HG03565 (cell line): ENCODE measurements around the gene TENT4B.
A peak's percentile ranks its signal among the peaks of the same experiment; 100 is the strongest.

Source experiments
- ATAC-seq: cut with Tn5 transposase; IDR thresholded peaks from one replicate; pipeline ENCODE4 v1.9.1; 2021; ENCODE audit warnings: mild to moderate bottlenecking, moderate library complexity; ENCODE audit not compliant: unreplicated experiment

Gene TENT4B

DNA sequence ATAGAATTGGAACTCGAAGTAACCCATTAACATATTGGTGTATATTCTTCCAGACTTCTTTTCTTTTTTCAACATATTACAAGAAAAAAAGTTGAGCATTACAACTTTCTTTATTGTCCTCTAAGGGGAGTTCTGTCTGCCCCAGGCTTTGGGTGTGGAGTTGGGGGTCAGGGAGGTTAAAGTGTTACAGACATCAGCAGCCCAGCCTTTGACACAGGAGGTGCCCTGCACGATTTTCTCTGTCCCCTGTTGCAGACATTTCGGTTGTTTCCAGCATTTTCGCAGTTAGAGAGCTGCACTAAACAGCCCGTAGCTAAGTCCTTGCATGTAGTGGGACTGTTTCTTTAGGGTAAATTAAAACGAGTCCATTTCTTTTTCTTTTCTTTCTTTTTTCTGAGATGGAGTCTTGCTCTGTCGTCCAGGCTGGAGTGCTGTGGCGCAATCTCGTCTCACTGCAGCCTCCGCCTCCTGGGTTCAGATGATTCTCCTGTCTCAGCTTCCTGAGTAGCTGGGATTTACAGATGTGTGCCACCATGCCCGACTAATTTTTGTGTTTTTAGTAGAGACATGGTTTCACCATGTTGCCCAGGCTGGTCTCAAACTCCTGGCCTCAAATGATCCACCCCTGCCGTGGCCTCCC lies 99.9 kb downstream of the TENT4B start:
- ATAC-seq = no peak

DNA sequence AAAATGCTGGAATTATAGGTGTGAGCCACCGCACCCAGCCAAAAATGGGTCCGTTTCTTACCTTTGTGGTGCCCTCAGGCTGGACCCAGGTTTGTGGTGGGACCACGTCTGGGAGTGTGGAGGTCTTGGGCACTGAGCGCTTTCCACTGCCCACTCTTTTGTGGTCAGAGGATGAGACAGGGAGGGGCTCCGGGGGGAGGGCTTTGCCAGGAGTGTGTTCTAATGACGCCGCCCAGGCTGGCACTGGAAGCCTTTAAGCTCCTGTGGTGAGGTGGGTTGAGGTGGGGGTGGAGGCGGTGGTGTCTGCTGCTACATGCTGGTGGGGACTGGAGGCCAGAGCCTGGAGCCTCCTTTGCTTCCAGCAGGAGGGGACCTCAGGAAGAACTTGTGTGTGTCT lies 100.4 kb downstream of the TENT4B start:
- no peak for ATAC-seq

- ATAC-seq = no peak
These were observed 101.0 kb downstream of the TENT4B start for GRCh38 chr16:50254072-50254471.

DNA sequence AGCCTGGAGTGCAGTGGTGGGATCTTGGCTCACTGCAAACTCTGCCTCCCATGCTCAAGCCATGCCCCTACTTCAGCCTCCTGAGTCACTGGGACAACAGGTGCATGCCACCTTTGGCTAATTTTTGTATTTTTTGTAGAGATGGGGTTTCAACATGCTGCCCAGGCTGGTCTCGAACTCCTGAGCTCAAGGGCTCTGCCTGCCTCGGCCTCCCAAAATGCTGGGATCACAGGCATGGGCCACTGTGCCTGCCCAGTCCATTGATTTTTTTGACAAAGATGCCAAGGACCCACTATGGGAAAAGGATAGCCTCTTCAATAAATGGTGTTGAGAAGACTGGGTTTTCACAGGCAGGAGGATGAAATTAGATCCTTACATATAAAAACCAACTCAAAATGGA lies 102.4 kb downstream of the TENT4B start:
- ATAC-seq = no peak

GRCh38 chr16:50256604-50257003 lies 103.5 kb downstream of the TENT4B start:
- ATAC-seq = no peak

DNA sequence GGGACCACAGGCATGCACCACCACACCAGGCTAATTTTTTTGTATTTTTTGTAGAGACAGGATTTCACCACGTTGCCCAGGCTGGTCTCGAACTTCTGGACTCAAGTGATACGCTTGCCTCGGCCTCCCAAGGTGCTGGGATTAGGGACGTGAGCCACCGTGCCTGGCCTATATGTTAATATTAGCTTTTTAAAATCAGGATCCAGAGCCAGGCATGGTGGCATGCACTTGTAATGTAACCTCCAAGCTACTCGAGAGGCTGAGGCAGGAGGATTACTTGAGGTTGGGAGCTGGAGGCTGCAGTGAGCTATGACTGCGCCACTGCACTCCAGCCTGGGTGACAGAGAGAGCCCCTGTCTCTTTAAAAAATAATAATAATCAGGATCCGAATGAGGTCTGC lies 104.8 kb downstream of the TENT4B start:
- ATAC-seq = no peak

DNA sequence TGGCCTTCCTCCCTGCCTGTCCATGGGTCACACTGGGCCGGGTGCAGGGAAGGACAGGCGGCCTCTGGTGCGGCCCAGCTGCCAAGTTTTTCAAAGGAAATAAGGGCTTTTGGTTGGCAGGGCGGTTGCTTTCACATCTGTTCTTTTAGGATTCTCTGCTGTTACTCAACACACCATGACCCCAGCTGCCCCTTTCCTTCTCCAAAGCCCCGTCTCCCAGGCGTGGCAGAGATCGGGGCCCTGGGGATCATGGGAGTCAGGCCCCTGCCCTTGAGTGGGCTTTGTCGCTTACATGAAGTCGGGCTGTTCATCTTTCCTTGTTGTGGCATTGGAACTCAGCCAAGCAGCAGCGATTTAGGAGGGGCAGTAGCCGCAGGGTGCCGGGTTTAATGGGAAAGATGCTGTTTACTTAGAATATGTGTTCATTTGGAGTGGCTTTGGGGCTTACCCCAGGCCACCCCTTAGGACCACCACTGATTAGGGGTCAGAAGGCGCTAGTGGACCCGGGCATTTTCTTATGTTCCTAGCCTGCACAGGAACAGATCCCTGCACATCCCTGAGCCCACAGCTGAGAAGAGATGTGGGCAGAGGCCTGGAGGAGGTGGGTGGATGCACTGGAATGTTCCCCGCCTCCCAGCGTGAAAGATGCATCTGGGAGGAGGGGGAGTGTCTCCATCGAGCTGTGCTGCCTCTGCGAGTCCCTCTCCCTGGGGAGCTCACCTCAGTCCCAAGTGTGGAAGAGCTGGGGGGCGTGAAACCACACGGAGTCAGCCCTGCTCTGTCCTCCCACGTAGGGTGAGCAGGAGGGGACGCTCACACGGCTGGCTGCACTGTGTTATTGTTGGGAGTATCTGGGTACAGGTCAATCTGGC lies 106.5 kb downstream of the TENT4B start:
- ATAC-seq = no peak

DNA sequence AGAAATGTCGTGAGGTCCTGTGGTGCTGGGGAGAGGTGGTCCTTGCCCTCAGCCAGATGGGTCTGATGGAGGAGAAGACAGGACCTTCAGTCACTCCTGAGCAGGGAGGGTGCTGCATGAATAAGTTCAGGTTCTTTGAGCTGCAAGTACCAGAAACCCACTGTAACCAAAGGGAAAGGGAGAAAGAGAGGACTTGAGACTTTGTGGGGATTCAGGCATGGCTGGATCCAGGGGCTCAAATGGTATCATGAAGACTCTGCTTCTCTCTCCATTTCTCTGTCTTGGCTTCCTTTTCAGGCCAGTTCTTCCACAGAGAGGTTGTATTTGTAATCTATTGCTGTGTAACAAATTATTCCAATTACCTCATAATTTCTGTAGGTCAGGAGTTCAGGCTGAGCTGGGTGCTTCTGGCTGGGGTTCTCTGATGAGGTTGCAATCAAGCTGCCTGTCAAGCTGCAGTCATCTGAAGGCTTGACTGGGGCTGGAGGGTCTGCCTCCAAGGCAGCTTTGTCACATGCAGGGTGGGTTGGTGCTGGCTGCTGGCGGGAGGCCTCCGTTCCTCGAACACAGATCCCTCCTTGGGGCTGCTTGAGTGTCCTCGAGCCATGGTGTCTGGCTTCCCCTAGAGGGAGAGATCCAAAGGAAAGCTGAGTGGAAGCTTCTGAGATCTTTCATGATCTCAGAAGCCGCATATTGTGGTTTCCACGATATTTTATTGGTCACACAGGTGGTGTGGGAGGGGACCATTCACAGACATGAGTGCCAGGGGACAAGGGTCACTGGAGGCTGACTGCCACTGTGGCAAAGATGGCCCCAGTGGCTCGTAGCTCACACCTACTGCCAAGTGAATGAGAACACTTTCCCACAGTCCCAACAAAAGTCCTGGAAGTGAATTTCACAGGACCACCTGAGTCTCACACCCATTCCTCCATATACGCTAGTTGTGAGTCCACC lies 107.4 kb downstream of the TENT4B start:
- no peak for ATAC-seq

- ATAC-seq = no peak
These were observed 108.1 kb downstream of the TENT4B start for GRCh38 chr16:50261160-50261706.

GRCh38 chr16:50261707-50262235 lies 108.7 kb downstream of the TENT4B start:
- ATAC-seq = no peak

DNA sequence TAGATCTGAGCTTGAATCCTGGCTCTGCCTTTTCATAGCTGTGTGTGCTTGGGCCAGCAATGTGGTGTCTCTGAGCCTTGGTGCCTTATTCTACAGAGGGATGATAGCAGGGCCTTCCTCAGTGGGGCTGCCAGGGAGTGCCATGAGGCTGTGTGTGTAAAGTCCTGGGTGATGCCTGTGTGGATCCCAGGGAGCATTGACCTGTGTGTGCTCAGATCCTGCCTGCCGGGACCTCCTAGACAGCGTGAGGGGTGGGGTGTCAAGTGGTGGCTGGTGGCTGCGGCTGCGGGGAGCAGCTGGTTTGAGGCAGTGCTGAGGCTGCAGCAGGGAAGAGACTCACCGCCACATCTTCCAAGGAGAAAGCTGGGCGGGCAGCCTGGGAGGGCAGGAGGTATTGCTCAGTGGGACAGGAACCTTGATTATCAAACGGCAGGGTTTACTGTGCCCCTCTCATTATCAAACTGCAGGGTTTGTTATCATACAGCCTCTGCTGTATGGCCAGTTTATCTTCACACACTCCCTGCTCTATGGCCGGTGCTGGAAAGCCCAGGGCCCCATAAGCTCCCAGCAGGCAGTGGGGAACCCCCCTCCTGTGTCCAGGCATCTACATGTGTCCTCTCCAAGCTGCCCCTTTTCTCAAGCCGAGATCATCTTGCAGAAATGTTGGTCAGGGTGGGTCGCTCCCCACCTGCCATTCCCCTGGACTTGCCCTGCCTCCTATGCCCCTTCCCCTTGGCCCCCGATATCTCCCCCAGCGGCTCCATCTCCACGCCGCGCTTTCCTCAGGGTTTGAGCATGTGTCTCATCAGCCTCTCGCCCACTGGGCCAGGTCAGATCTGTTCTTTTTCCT lies 110.2 kb downstream of the TENT4B start:
- no peak for ATAC-seq

DNA sequence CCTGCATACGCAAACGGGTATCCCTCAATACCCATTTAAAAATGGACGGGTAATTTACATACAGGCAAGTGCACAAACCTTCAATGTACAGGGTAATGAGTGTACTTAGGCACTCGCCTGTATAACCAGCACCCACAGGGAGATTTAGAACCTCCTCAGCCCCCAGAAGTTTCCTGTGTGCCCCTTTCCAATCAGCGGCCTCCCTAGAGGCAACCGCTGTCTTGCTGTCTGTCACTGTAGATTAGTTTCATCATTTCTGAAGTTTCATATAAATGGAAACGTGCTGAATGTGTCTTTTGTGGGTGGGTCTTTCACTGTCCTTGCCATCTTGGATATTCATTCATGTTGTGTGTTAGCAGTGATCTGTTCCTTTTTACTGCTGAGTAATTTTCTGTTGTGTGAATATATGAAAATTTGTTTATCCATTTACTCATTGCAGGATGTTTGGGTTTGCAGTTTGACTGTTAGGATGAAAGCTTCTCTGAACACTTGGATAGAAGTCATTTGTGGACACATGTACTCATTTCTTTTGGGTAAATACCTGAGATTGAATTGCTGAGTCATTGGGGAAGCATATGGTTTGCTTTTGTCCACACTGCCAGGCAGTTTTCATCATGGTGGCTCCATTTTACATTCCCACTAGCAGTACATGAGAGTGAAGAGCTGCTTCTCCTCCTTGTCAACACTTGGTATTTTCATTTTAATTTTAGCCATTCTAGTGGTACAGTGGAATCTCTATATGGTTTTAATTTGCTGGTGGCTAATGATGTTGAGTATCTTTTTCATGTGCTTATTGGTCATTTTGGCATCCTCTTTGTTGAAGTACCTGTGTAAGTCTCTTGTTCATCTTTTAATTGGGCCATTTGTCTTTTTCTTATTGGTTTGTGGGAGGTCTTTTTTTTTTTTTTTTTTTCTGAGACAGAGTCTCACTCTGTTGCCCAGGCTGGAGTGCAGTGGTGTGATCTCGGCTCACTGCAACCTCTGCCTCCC lies 111.1 kb downstream of the TENT4B start:
- peak; percentile 38 for ATAC-seq

- ATAC-seq = no peak
These were observed 112.2 kb downstream of the TENT4B start for GRCh38 chr16:50265260-50265659.

- no peak for ATAC-seq
These were observed 112.7 kb downstream of the TENT4B start for GRCh38 chr16:50265716-50266336.

- ATAC-seq = peak; percentile 68
These were observed 113.4 kb downstream of the TENT4B start, which contains the start of gene ADCY7 for GRCh38 chr16:50266337-50267091. ADCY7 (plus strand) TSS chr16:50266551; CDS start chr16:50288180, 21,629 bp downstream.

DNA sequence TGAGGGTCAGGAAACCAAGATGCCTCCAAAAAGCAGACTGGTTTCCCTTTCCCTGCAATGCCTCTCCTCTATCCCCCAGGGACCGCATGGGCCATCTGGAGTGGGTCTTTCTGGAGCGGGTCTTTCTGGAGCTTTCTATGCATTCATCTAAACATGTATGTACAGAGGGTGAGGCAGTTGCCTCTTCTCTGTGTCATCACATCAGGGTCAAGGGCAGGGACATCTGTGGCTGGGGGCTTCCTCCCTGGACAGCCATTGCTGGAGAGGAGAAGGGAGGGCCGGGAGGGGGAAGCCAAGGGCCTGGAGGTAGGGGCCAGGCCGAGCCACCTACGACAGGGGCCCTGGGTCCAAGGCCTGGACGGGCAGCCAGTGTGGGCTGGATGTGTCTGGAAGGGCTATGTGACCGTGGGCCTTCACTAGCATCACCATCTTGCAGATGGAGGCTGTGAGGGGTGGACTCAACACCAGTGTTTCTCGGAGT lies 114.1 kb downstream of the TENT4B start:
- ATAC-seq = no peak

DNA sequence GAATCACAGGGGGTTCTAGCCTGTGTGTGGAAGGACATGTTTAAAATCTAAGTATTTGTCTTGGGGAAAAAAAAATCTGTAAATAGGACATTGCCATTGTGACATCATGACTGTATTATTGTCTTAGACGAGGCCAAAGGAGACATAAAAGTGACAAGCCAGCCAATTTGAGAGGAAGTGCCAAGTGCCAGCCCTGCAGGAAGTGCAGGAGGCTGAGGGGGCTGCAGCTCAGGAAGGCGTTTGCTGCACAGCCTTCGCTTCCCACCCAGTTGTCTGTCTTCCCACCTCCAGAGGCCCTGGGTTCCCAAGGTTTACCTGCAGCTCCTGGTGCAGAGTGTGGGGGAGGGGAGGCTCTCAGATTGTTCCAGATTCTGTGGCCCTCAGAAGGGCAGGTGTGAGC lies 114.5 kb downstream of the TENT4B start:
- ATAC-seq = no peak
